Right forelimb (tissue), 1 donor: Measurements from ENCODE around the gene GRM7.

Source experiments
- DNase-seq: peaks from one replicate; pipeline ENCODE4 v3.0.0-alpha.2; 2018

GRM7 gene

GRCh38 chr3:7512048-7512447 lies 651.1 kb downstream of the GRM7 start:
- no peak for DNase-seq

GRCh38 chr3:7518026-7518425 lies 657.1 kb downstream of the GRM7 start:
- no peak for DNase-seq

- DNase-seq, result no peak
These were observed 657.5 kb downstream of the GRM7 start for GRCh38 chr3:7518456-7518855.

GRCh38 chr3:7520059-7520458 lies 659.1 kb downstream of the GRM7 start:
- DNase-seq, result no peak

- no peak for DNase-seq
These were observed 659.7 kb downstream of the GRM7 start for GRCh38 chr3:7520593-7520992.

GRCh38 chr3:7536510-7536909 lies 675.6 kb downstream of the GRM7 start:
- no peak for DNase-seq

GRCh38 chr3:7536921-7537320 lies 676.0 kb downstream of the GRM7 start:
- no peak for DNase-seq

- no peak for DNase-seq
These were observed 682.5 kb downstream of the GRM7 start for GRCh38 chr3:7543294-7543880.

- no peak for DNase-seq
These were observed 684.4 kb downstream of the GRM7 start for GRCh38 chr3:7545334-7545733.

- DNase-seq, result no peak
These were observed 685.3 kb downstream of the GRM7 start for GRCh38 chr3:7546253-7546652.

- DNase-seq, result no peak
These were observed 686.9 kb downstream of the GRM7 start for GRCh38 chr3:7547826-7548225.

- DNase-seq, result no peak
These were observed 702.0 kb downstream of the GRM7 start for GRCh38 chr3:7562892-7563291.

- DNase-seq, result no peak
These were observed 704.7 kb downstream of the GRM7 start for GRCh38 chr3:7565574-7565973.

- no peak for DNase-seq
These were observed 706.2 kb downstream of the GRM7 start for GRCh38 chr3:7567160-7567559.

- DNase-seq, result no peak
These were observed 707.7 kb downstream of the GRM7 start for GRCh38 chr3:7568526-7569184.

- DNase-seq, result no peak
These were observed 712.4 kb downstream of the GRM7 start for GRCh38 chr3:7573330-7573729.

GRCh38 chr3:7574435-7574834 lies 713.5 kb downstream of the GRM7 start:
- DNase-seq, result no peak

- no peak for DNase-seq
These were observed 715.2 kb downstream of the GRM7 start for GRCh38 chr3:7576071-7576470.

GRCh38 chr3:7576506-7576905 lies 715.6 kb downstream of the GRM7 start:
- no peak for DNase-seq

- no peak for DNase-seq
These were observed 716.6 kb downstream of the GRM7 start for GRCh38 chr3:7577513-7577912.

- DNase-seq, result no peak
These were observed 720.9 kb downstream of the GRM7 start for GRCh38 chr3:7581831-7582230.

GRCh38 chr3:7585052-7585451 lies 724.1 kb downstream of the GRM7 start:
- no peak for DNase-seq

GRCh38 chr3:7588236-7588635 lies 727.3 kb downstream of the GRM7 start:
- no peak for DNase-seq

GRCh38 chr3:7589526-7589925 lies 728.6 kb downstream of the GRM7 start:
- no peak for DNase-seq

GRCh38 chr3:7602297-7602696 lies 741.4 kb downstream of the GRM7 start:
- no peak for DNase-seq
